Sigmoid colon (tissue), 7 donors: ENCODE results near the gene BRIP1. TPM values are rescaled to one million over a fixed set of nuclear protein-coding genes. Genes with fewer than 3 reads are reported as not detected.

Experiments
- DNase-seq: peaks from one replicate; pipeline ENCODE4 v3.0.0-alpha.2; 2019
- H3K27ac ChIP-seq, 4 donors: fragments of 200-600 bp; sonication (generic); one replicate each; pipeline ENCODE4 v1.5.1; 2016 to 2019; ENCODE audit warnings: mild to moderate bottlenecking in 1 of 4
- H3K27me3 ChIP-seq, 3 donors: fragments of 200-600 bp; sonication (generic); one replicate each; pipeline ENCODE4 v1.5.1; 2019; ENCODE audit warnings: mild to moderate bottlenecking in 1 of 3
- H3K36me3 ChIP-seq, 4 donors: fragments of 200-600 bp; sonication (generic); one replicate each; pipeline ENCODE4 v1.5.1; 2016 to 2019
- H3K4me1 ChIP-seq, 4 donors: fragments of 200-600 bp; sonication (generic); one replicate each; pipeline ENCODE4 v1.5.1; 2017 to 2019
- H3K4me3 ChIP-seq, 4 donors: fragments of 200-600 bp; sonication (generic); one replicate each; pipeline ENCODE4 v1.5.1; 2017 to 2019; ENCODE audit warnings: mild to moderate bottlenecking in 2 of 4, moderate library complexity in 1 of 4
- H3K9me3 ChIP-seq, 4 donors: fragments of 200-600 bp in 3 of 4; sonication (generic) in 3 of 4; one replicate each; pipeline versions ENCODE4 v1.5.1 to v1.6.1; 2013 to 2019
- CTCF ChIP-seq, 4 experiments: fragments of 450-650 bp in 3 of 4; fragments of 200-600 bp in 1 of 4; IDR thresholded peaks; one replicate each; pipeline ENCODE4 v1.5.1; 2016 to 2019; ENCODE audit warnings: antibody characterized with exemption in 4 of 4, mild to moderate bottlenecking in 3 of 4, moderate library complexity in 2 of 4
- EP300 ChIP-seq, 4 donors: sonication (generic); formaldehyde crosslinking; IDR thresholded peaks; one replicate each; pipeline ENCODE4 v1.6.1; 2017; ENCODE audit warnings: antibody characterized with exemption in 4 of 4
- POLR2A ChIP-seq, 2 donors: fragments of 450-650 bp; IDR thresholded peaks; one replicate each; pipeline ENCODE4 v1.6.1; 2016; ENCODE audit warnings: antibody characterized with exemption in 2 of 2, mild to moderate bottlenecking in 2 of 2, moderate library complexity in 2 of 2
- POLR2AphosphoS5 ChIP-seq, 4 donors: sonication (generic); formaldehyde crosslinking; IDR thresholded peaks; one replicate each; pipeline ENCODE4 v1.6.1; 2017; ENCODE audit warnings: antibody characterized with exemption in 4 of 4
- WGBS, 2 donors: extraction: QIAGEN DNeasy Blood & Tissue Kit; methylation state at CpG; one replicate each; pipeline ENCODE4 v1.1.7; 2013; 5-methylcytosine and 5-hydroxymethylcytosine counted together
- intact Hi-C: fragments of 100-400 bp; cut with DNase I; formaldehyde crosslinking; loops from one replicate; pipeline ENCODE4 v1.15.1; 2023
- polyA plus RNA-seq, 3 donors: library from polyadenylated mRNA; stranded (reverse); fragments of 200-250 nt; gene quantifications; one replicate each; pipeline ENCODE4 v1.2.3, GENCODE V29; 2013
- total RNA-seq, 4 donors: library from RNA; depleted of rRNA; stranded (reverse); fragments of >200 nt; gene quantifications; one replicate each; pipeline ENCODE4 v1.1.0, GENCODE V29; 2016
- donor health status: healthy with polysubstance abuse.
- donor health status: Bipolar disorder and iron deficiency.
- donor health status: healthy.

Gene BRIP1
- total and polyA plus RNA-seq, 7 donors, result under 0.01 to 1.5 (median 0.41) TPM; not detected in 1

- TF ChIP-seq POLR2AphosphoS5 (IDR thresholded peaks at IDR 0.05) (no peak), EP300 (IDR thresholded peaks at IDR 0.05) (no peak), POLR2A (IDR thresholded peaks at IDR 0.05) (no peak), CTCF (IDR thresholded peaks at IDR 0.05) (no peak)
- WGBS, 2 donors, result 97 to 98% methylated on average over 4 of the region's 4 CpGs
- Histone ChIP-seq H3K27ac (no peak overlapping the region), H3K36me3 (no peaks in the 10 kb centered on the region), H3K4me3 (no peak overlapping the region), H3K27me3 (no peaks in the 10 kb centered on the region), H3K4me1 (no peaks in the 10 kb centered on the region), H3K9me3 (peaks cover 0 to 4% (median 2%) of the 10 kb centered on the region in 4 donors)
- intact Hi-C loops, result no loop called here
- no peak for DNase-seq
These were observed 146.0 kb downstream of the BRIP1 start for GRCh38 chr17:61717352-61717751.

DNA sequence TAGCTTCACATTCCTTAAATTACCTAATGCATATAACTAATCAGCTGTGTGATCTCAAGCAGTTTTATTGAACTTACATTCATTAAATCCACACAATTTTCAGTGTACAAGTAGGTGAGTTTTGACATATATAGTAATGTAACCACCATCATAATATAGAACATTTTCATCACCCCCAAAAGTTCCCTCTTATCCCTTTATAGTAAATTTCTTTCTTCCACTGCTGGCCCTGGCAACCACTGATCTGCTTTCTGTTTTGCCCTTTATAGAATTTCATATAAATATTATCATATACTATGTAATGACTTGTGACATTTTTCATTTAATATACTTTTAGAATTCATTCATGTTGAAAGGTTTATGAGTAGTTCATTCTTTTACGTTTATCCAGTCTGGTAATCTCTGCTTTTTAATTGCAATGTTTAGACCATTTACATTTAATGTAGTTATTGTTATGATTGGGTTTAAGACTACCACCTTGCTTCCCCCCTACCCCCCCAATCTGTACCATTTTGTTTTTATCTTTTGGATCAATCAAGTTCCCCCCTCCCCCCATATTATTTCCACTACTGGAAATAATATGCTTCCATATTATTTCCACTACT is 147.0 kb downstream of the BRIP1 start:
- H3K36me3 ChIP-seq, result no peaks in the 10 kb centered on the region
- TF ChIP-seq POLR2AphosphoS5 (IDR thresholded peaks at IDR 0.05) (no peak), CTCF (IDR thresholded peaks at IDR 0.05) (no peak), POLR2A (IDR thresholded peaks at IDR 0.05) (no peak), EP300 (IDR thresholded peaks at IDR 0.05) (no peak)
- intact Hi-C loops, result no loop called here
- no peaks in the 10 kb centered on the region for H3K27me3 ChIP-seq
- DNase-seq, result no peak
- H3K27ac ChIP-seq, result no peak overlapping the region
- peaks cover 0 to 4% (median 2%) of the 10 kb centered on the region in 4 donors for H3K9me3 ChIP-seq
- H3K4me1 ChIP-seq, result no peaks in the 10 kb centered on the region
- WGBS, 2 donors, result 97 to 98% methylated on average over 1 of the region's 1 CpG
- no peak overlapping the region for H3K4me3 ChIP-seq

DNA sequence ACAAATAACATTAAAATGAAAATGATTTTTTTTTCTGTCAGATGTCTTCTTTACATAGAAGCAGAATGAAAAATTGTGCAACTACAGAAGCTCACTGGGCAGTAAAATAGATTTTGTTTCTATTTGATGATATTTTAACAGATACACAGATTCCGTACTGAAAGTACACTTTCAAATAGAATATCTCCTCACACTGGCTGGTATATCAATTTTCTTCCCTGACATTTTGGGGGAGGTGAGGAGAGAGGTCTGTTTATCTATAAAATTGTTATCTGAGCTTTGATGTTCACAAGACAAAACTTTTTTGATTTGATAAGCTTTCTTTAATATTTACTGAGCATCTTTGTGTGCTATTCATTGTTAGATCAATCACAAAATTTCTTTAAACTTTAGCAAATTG is 148.0 kb downstream of the BRIP1 start:
- Histone ChIP-seq H3K27me3 (no peaks in the 10 kb centered on the region), H3K4me1 (no peaks in the 10 kb centered on the region), H3K36me3 (no peaks in the 10 kb centered on the region), H3K4me3 (no peak overlapping the region), H3K9me3 (peaks cover 0 to 4% (median 2%) of the 10 kb centered on the region in 4 donors), H3K27ac (no peak overlapping the region)
- intact Hi-C loops, result no loop called here
- TF ChIP-seq POLR2AphosphoS5 (IDR thresholded peaks at IDR 0.05) (no peak), EP300 (IDR thresholded peaks at IDR 0.05) (no peak)
- no peak for DNase-seq
- WGBS, 2 donors, result 90 to 96% methylated on average over 1 of the region's 1 CpG

DNA sequence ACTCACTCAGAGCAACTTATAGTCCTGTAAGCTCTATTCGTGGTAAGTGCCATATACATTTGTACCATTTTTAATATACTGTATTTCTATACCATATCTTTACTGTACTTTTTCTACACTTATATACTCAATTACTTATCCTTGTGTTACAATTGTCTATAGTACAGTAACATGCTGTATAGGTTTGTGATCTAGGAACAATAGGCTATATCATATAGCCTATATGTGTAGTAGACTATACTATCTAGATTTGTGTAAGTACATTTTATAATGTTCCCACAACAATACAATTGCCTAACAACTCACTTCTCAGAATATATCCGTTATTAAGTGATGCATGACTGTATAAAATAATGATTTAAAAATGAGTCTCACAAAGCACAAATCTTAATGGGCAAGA is 149.0 kb downstream of the BRIP1 start:
- Histone ChIP-seq H3K4me3 (no peak overlapping the region), H3K36me3 (no peaks in the 10 kb centered on the region), H3K4me1 (no peaks in the 10 kb centered on the region), H3K27ac (no peak overlapping the region), H3K9me3 (peaks cover 0 to 4% (median 2%) of the 10 kb centered on the region in 4 donors), H3K27me3 (no peaks in the 10 kb centered on the region)
- intact Hi-C loops, result no loop called here
- DNase-seq, result no peak
- TF ChIP-seq EP300 (IDR thresholded peaks at IDR 0.05), result no peak
- no peak for TF ChIP-seq POLR2A (IDR thresholded peaks at IDR 0.05)
- no peak for TF ChIP-seq POLR2AphosphoS5 (IDR thresholded peaks at IDR 0.05)
- no peak for TF ChIP-seq CTCF (IDR thresholded peaks at IDR 0.05)
- 93 to 97% methylated on average over 2 of the region's 2 CpGs for WGBS, 2 donors

DNA sequence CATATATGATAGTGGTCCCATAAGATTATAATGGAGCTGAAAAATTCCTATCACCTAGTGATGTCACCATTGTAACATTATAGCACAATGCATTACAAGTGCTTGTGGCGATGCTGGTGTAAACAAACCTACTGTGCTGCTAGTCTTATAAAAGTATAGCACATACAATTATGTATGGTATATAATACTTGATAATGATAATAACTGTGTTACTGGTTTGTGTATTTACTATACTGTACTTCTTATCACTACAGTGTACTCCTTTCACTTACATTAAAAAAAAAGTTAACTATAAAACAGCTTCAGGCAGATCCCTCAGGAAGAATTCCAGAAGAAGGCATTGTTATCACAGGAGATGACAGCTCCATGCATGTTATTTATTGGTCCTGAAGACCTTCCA is 150.3 kb downstream of the BRIP1 start:
- no peak for DNase-seq
- Histone ChIP-seq H3K27me3 (no peaks in the 10 kb centered on the region), H3K4me1 (no peaks in the 10 kb centered on the region), H3K9me3 (no peaks in the 10 kb centered on the region), H3K36me3 (no peaks in the 10 kb centered on the region), H3K27ac (no peak overlapping the region), H3K4me3 (no peak overlapping the region)
- TF ChIP-seq POLR2A (IDR thresholded peaks at IDR 0.05) (no peak), EP300 (IDR thresholded peaks at IDR 0.05) (no peak), POLR2AphosphoS5 (IDR thresholded peaks at IDR 0.05) (no peak), CTCF (IDR thresholded peaks at IDR 0.05) (no peak)
- intact Hi-C loops, result no loop called here
- 93 to 97% methylated on average over 1 of the region's 1 CpG for WGBS, 2 donors
